BLaER1 (cell line): ENCODE measurements around the gene ARHGEF6.

Experiments used
- H3K27ac ChIP-seq: shearing (Covaris generic); formaldehyde crosslinking; 2 replicates; pipeline ENCODE4 v1.8.1; 2022
- H3K27me3 ChIP-seq: shearing (Covaris generic); formaldehyde crosslinking; 2 replicates; pipeline ENCODE4 v1.8.1; 2022
- H3K36me3 ChIP-seq: shearing (Covaris generic); formaldehyde crosslinking; 2 replicates; pipeline ENCODE4 v1.8.1; 2022
- H3K4me1 ChIP-seq: shearing (Covaris generic); formaldehyde crosslinking; 2 replicates; pipeline ENCODE4 v1.8.1; 2022
- H3K4me2 ChIP-seq: shearing (Covaris generic); formaldehyde crosslinking; 2 replicates; pipeline ENCODE4 v1.8.1; 2022
- H3K4me3 ChIP-seq: shearing (Covaris generic); formaldehyde crosslinking; 2 replicates; pipeline ENCODE4 v1.8.1; 2022
- H3K9ac ChIP-seq: shearing (Covaris generic); formaldehyde crosslinking; 2 replicates; pipeline ENCODE4 v1.8.1; 2022
- H3K9me3 ChIP-seq: shearing (Covaris generic); formaldehyde crosslinking; 2 replicates; pipeline ENCODE4 v1.8.1; 2022
- H4K20me1 ChIP-seq: shearing (Covaris generic); formaldehyde crosslinking; 2 replicates; pipeline ENCODE4 v1.8.1; 2022
- Cebpa-rat ChIP-seq: shearing (Covaris generic); IDR thresholded peaks from 2 replicates; pipeline ENCODE4 v1.8.1; 2022

The ARHGEF6 gene

GRCh38 chrX:136659174-136659573, 121.6 kb downstream of the ARHGEF6 start:
- Histone ChIP-seq H3K36me3 (no peaks in the 10 kb centered on the region), H3K4me3 (no peak overlapping the region), H3K9ac (no peak overlapping the region), H4K20me1 (no peaks in the 10 kb centered on the region; the same call in 1 of the 2 replicates), H3K4me1 (peaks cover 7% of the 10 kb centered on the region), H3K27ac (no peak overlapping the region), H3K4me2 (no peak overlapping the region), H3K27me3 (peaks cover 85% of the 10 kb centered on the region), H3K9me3 (peaks cover 5% of the 10 kb centered on the region)
- no peak for TF ChIP-seq Cebpa-rat

- no peaks in the 10 kb centered on the region for H3K36me3 ChIP-seq
- no peak for TF ChIP-seq Cebpa-rat
- no peaks in the 10 kb centered on the region; the same call in 1 of the 2 replicates for H4K20me1 ChIP-seq
- peaks cover 7% of the 10 kb centered on the region for H3K4me1 ChIP-seq
- H3K4me3 ChIP-seq = no peak overlapping the region
- H3K4me2 ChIP-seq = peak overlapping the region; percentile 46
- no peaks in the 10 kb centered on the region for H3K9me3 ChIP-seq
- H3K9ac ChIP-seq = no peak overlapping the region
- H3K27me3 ChIP-seq = peaks cover 95% of the 10 kb centered on the region
- no peak overlapping the region for H3K27ac ChIP-seq
Measured at GRCh38 chrX:136658151-136658550, 122.6 kb downstream of the ARHGEF6 start.

DNA sequence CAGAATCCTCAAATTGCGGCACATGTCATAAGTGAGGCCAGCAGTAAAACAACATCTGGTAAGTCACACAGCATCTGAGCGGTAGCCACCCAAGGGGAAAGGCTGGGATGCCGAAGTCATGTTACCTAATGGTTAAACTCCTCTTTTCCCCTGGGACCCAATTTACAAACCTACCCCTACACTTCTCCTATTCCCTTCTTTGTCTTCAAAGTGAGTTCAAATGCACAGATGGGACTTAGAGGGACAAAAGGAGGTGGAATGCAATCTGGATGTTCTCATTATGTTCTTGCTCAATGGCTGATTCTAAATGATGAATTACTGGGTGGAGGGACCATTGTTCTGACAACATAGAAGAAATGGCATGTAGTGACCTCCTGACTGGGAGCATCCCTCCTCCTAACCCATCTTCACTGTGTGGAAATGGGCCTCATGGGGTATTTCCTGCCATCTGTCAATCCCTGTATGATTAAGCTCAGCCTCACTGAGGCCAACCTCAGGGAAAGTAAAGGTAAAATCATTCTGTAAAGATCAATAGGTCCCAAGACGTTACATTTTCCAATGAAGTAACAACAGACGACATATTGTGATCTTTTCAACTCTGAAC, 124.3 kb downstream of the ARHGEF6 start:
- Histone ChIP-seq H3K9ac (no peak overlapping the region), H3K27me3 (peaks cover 100% of the 10 kb centered on the region), H3K4me2 (no peak overlapping the region), H3K36me3 (no peaks in the 10 kb centered on the region), H3K27ac (no peak overlapping the region), H3K4me1 (peaks cover 7% of the 10 kb centered on the region), H3K4me3 (no peak overlapping the region), H3K9me3 (no peaks in the 10 kb centered on the region), H4K20me1 (no peaks in the 10 kb centered on the region; the same call in 1 of the 2 replicates)
- no peak for TF ChIP-seq Cebpa-rat

DNA sequence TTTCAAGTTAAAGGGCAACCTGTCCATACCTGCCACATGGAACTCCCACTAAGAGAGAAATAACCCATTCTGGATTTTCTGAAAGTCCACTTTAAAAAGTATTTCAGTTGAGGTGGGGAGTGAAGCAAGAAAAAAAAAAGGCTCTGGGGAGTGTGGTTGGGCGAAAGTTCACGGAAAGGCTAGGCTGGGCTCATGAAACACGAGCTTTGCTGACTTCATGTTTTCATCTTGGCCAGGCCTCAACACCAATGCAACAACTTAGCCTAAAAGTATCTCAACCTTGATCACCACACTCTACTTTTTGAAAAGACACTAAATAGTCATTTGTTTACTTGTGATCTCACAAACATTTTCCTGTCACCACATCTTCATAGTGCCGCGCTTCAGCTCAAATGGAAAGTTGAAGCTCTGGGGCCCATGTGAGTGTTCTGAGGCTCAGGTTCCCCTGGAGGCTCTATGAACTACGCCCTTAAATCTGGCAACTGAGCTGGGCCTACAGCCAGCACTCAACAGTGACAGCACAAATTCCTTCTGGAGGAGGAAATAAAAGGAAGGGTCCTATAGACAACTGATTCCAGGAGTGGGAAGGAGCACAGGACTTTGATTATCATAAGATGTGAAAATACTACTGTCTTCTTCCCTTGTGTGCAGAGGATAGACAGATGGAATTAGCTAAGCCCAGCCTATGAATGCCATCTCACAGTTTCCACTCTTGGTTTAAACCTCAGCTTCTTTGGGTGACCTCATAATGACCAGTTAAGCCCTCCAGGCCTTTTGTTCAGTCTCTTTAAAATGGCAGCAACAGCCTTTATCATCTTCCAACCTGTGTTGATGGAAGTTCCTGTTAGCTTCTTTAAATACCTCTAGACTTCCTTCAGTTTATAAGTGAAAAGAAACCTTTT, 127.7 kb downstream of the ARHGEF6 start:
- Histone ChIP-seq H3K9ac (no peak overlapping the region), H3K36me3 (no peaks in the 10 kb centered on the region), H3K9me3 (no peaks in the 10 kb centered on the region), H4K20me1 (no peaks in the 10 kb centered on the region; the same call in 1 of the 2 replicates), H3K27ac (no peak overlapping the region), H3K4me2 (no peak overlapping the region), H3K27me3 (peaks cover 93% of the 10 kb centered on the region), H3K4me1 (peaks cover 2% of the 10 kb centered on the region), H3K4me3 (no peak overlapping the region)
- TF ChIP-seq Cebpa-rat = no peak

- Histone ChIP-seq H3K4me2 (no peak overlapping the region), H4K20me1 (no peaks in the 10 kb centered on the region; the same call in 1 of the 2 replicates), H3K4me1 (no peaks in the 10 kb centered on the region), H3K27me3 (peaks cover 92% of the 10 kb centered on the region), H3K9ac (no peak overlapping the region), H3K27ac (no peak overlapping the region), H3K4me3 (no peak overlapping the region), H3K36me3 (no peaks in the 10 kb centered on the region), H3K9me3 (peaks cover 11% of the 10 kb centered on the region)
- no peak for TF ChIP-seq Cebpa-rat
Measured at GRCh38 chrX:136650811-136651210, 129.9 kb downstream of the ARHGEF6 start.

GRCh38 chrX:136647677-136648360, 132.9 kb downstream of the ARHGEF6 start, which contains the start of gene CD40LG:
TSS of gene CD40LG (plus strand) at chrX:136648158. CDS start at chrX:136648249, 91 bp downstream.
- Histone ChIP-seq H4K20me1 (no peaks in the 10 kb centered on the region), H3K4me1 (peaks cover 8% of the 10 kb centered on the region), H3K9ac (no peak within 1 kb of the TSS), H3K27ac (no peak within 1 kb of the TSS), H3K4me2 (no peak within 1 kb of the TSS), H3K9me3 (peaks cover 11% of the 10 kb centered on the region), H3K4me3 (no peak within 1 kb of the TSS), H3K36me3 (no peaks in the 10 kb centered on the region), H3K27me3 (peaks cover 89% of the 10 kb centered on the region)
- no peak for TF ChIP-seq Cebpa-rat

- Histone ChIP-seq H3K9ac (no peak overlapping the region), H3K4me2 (no peak overlapping the region), H3K9me3 (peaks cover 11% of the 10 kb centered on the region), H3K4me3 (no peak overlapping the region), H3K27ac (no peak overlapping the region), H3K4me1 (peaks cover 11% of the 10 kb centered on the region), H3K36me3 (no peaks in the 10 kb centered on the region), H4K20me1 (no peaks in the 10 kb centered on the region), H3K27me3 (peaks cover 82% of the 10 kb centered on the region)
- TF ChIP-seq Cebpa-rat = no peak
Measured at GRCh38 chrX:136646602-136647239, 134.0 kb downstream of the ARHGEF6 start.

DNA sequence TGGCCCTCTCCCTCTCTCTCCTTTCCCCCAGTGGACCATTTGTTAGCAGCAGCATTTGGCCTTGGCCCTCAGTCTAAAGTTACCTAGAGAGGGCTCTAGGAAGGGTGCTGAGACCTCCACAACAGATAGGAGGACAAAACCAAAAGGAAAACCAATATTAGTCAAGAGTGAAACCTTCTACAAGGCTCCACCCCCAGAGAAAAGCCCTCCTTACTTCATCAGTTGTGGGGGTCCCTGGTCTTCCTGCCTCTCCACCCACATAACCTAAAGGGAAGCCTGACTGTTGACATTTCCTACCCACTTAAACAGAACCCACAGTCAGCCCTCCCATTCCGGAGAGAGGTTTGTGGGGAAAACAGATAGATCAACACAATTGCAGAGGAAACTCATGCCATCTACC, 137.5 kb downstream of the ARHGEF6 start:
- no peak overlapping the region for H3K27ac ChIP-seq
- H3K4me2 ChIP-seq = peak overlapping the region; percentile 26
- H3K9ac ChIP-seq = no peak overlapping the region
- peaks cover 11% of the 10 kb centered on the region for H3K9me3 ChIP-seq
- H3K4me3 ChIP-seq = no peak overlapping the region
- H3K36me3 ChIP-seq = no peaks in the 10 kb centered on the region
- H3K4me1 ChIP-seq = peaks cover 18% of the 10 kb centered on the region
- H4K20me1 ChIP-seq = no peaks in the 10 kb centered on the region
- peaks cover 84% of the 10 kb centered on the region for H3K27me3 ChIP-seq
- no peak for TF ChIP-seq Cebpa-rat

- Histone ChIP-seq H3K4me2 (peak overlapping the region; percentile 37), H3K4me1 (peaks cover 31% of the 10 kb centered on the region), H3K27ac (no peak overlapping the region), H3K36me3 (no peaks in the 10 kb centered on the region), H3K9ac (no peak overlapping the region), H3K4me3 (no peak overlapping the region), H3K9me3 (no peaks in the 10 kb centered on the region), H4K20me1 (no peaks in the 10 kb centered on the region), H3K27me3 (peaks cover 87% of the 10 kb centered on the region)
- TF ChIP-seq Cebpa-rat = no peak
Measured at GRCh38 chrX:136639506-136640176, 141.1 kb downstream of the ARHGEF6 start.
